Esophagus muscularis mucosa (tissue), 4 donors: ENCODE data around the gene RANBP3.

Source experiments
- CTCF ChIP-seq, 3 experiments: fragments of 200-600 bp in 2 of 3; fragments of 450-650 bp in 1 of 3; sonication (generic) in 2 of 3; IDR thresholded peaks; one replicate each; pipeline ENCODE4 v1.5.1; 2017 to 2019; ENCODE audit warnings: antibody characterized with exemption in 3 of 3, mild to moderate bottlenecking in 2 of 3, moderate library complexity in 1 of 3
- EP300 ChIP-seq: sonication (generic); formaldehyde crosslinking; IDR thresholded peaks from one replicate; pipeline ENCODE4 v1.6.1; 2017; ENCODE audit warnings: antibody characterized with exemption
- POLR2A ChIP-seq: fragments of 450-650 bp; IDR thresholded peaks from one replicate; pipeline ENCODE4 v1.6.1; 2017; ENCODE audit warnings: antibody characterized with exemption, moderate library complexity, mild to moderate bottlenecking, low read depth

- TF ChIP-seq CTCF (IDR thresholded peaks at IDR 0.05) (no peak), POLR2A (no peak), EP300 (no peak)
Observed at GRCh38 chr19:5923356-5923755, 54.6 kb downstream of the RANBP3 start.
